Stimulated activated CD4-positive, alpha-beta T cell treated with anti-CD3 and anti-CD28 coated beads, Interleukin-12 subunit alpha, Interleukin-12 subunit beta, amount 100 ng/mL, for 4 hours (primary cell): ENCODE data around the gene CHAD.
"Not testable (repeated sequence)": the region's sequence is repeated elsewhere in the genome, so short reads cannot be mapped to it uniquely, and the experiment has no call there.

Experiments used
- DNase-seq: peaks from one replicate; pipeline ENCODE4 v3.0.0-alpha.2; 2020

The CHAD gene

GRCh38 chr17:50425682-50426471 is 42.8 kb downstream of the CHAD start, which contains the start of gene ACSF2:
TSS of gene ACSF2 (plus strand) at chr17:50426218. CDS start at chr17:50426262, 44 bp downstream.
- peak; percentile 74 for DNase-seq

GRCh38 chr17:50424996-50425681 is 43.5 kb downstream of the CHAD start:
- DNase-seq = no peak

- no peak for DNase-seq
These were observed 44.3 kb downstream of the CHAD start for GRCh38 chr17:50424246-50424995.

- DNase-seq = no peak
These were observed 45.0 kb downstream of the CHAD start for GRCh38 chr17:50423553-50424159.

GRCh38 chr17:50422738-50423137 is 45.9 kb downstream of the CHAD start:
- DNase-seq = no peak

GRCh38 chr17:50421308-50422051 is 47.2 kb downstream of the CHAD start:
- DNase-seq = no peak

GRCh38 chr17:50420419-50421112 is 48.1 kb downstream of the CHAD start:
- DNase-seq = no peak

- DNase-seq = not testable (repeated sequence)
These were observed 49.1 kb downstream of the CHAD start for GRCh38 chr17:50419577-50419976.

GRCh38 chr17:50414808-50415207 is 53.9 kb downstream of the CHAD start:
- DNase-seq = no peak
